Pons (tissue), 1 donor: ENCODE measurements around the gene KANSL1.

Experiments
- DNase-seq: peaks from one replicate; pipeline ENCODE4 v3.0.0-alpha.2; 2016; ENCODE audit warnings: low spot score

The KANSL1 gene

GRCh38 chr17:45997624-45998023 lies 195.6 kb downstream of the KANSL1 start:
- DNase-seq, result no peak

GRCh38 chr17:45997166-45997565 lies 196.1 kb downstream of the KANSL1 start:
- no peak for DNase-seq

GRCh38 chr17:45996282-45996937 lies 196.8 kb downstream of the KANSL1 start:
- DNase-seq, result no peak

- no peak for DNase-seq
These were observed 197.5 kb downstream of the KANSL1 start for GRCh38 chr17:45995627-45996270.

- DNase-seq, result no peak
These were observed 198.2 kb downstream of the KANSL1 start for GRCh38 chr17:45994987-45995386.

GRCh38 chr17:45993962-45994627 lies 199.1 kb downstream of the KANSL1 start:
- DNase-seq, result no peak

- no peak for DNase-seq
These were observed 200.3 kb downstream of the KANSL1 start for GRCh38 chr17:45992904-45993303.

- DNase-seq, result no peak
These were observed 201.1 kb downstream of the KANSL1 start for GRCh38 chr17:45992175-45992574.

GRCh38 chr17:45991341-45991740 lies 201.9 kb downstream of the KANSL1 start:
- no peak for DNase-seq

GRCh38 chr17:45990886-45991285 lies 202.3 kb downstream of the KANSL1 start:
- no peak for DNase-seq

- no peak for DNase-seq
These were observed 203.5 kb downstream of the KANSL1 start for GRCh38 chr17:45989759-45990158.

- DNase-seq, result no peak
These were observed 205.5 kb downstream of the KANSL1 start for GRCh38 chr17:45987706-45988105.

GRCh38 chr17:45986056-45986455 lies 207.2 kb downstream of the KANSL1 start:
- DNase-seq, result no peak

GRCh38 chr17:45985447-45985846 lies 207.8 kb downstream of the KANSL1 start:
- no peak for DNase-seq

- DNase-seq, result no peak
These were observed 208.9 kb downstream of the KANSL1 start for GRCh38 chr17:45984368-45984767.

GRCh38 chr17:45983614-45984310 lies 209.5 kb downstream of the KANSL1 start:
- no peak for DNase-seq

GRCh38 chr17:45982791-45983613 lies 210.2 kb downstream of the KANSL1 start:
- no peak for DNase-seq

GRCh38 chr17:45981306-45981705 lies 211.9 kb downstream of the KANSL1 start:
- DNase-seq, result no peak

- DNase-seq, result no peak
These were observed 212.4 kb downstream of the KANSL1 start for GRCh38 chr17:45980855-45981254.
